GM18873 (cell line): ENCODE data around the gene RHOB.

Experiments
- ATAC-seq: cut with Tn5 transposase; IDR thresholded peaks from one replicate; pipeline ENCODE4 v1.9.1; 2021; ENCODE audit warnings: mild to moderate bottlenecking, moderate library complexity, moderate number of reproducible peaks; ENCODE audit not compliant: unreplicated experiment, low FRiP score

Gene RHOB

GRCh38 chr2:20471902-20472559 is 25.2 kb downstream of the RHOB start:
- ATAC-seq = no peak

GRCh38 chr2:20472569-20472968 is 25.7 kb downstream of the RHOB start:
- no peak for ATAC-seq

- no peak for ATAC-seq
Observed at GRCh38 chr2:20473128-20473527, 26.3 kb downstream of the RHOB start.

- ATAC-seq = no peak
Observed at GRCh38 chr2:20474757-20475566, 28.1 kb downstream of the RHOB start.

GRCh38 chr2:20475567-20475952 is 28.7 kb downstream of the RHOB start:
- no peak for ATAC-seq

- no peak for ATAC-seq
Observed at GRCh38 chr2:20476481-20476880, 29.6 kb downstream of the RHOB start.

- no peak for ATAC-seq
Observed at GRCh38 chr2:20476950-20477349, 30.1 kb downstream of the RHOB start.

GRCh38 chr2:20478961-20479360 is 32.1 kb downstream of the RHOB start:
- no peak for ATAC-seq

- no peak for ATAC-seq
Observed at GRCh38 chr2:20479835-20480234, 33.0 kb downstream of the RHOB start.

GRCh38 chr2:20480913-20481312 is 34.0 kb downstream of the RHOB start:
- no peak for ATAC-seq

GRCh38 chr2:20481798-20482405 is 35.0 kb downstream of the RHOB start:
- no peak for ATAC-seq

GRCh38 chr2:20482725-20483124 is 35.9 kb downstream of the RHOB start:
- ATAC-seq = no peak

GRCh38 chr2:20483194-20483895 is 36.5 kb downstream of the RHOB start:
- no peak for ATAC-seq

GRCh38 chr2:20484034-20484617 is 37.3 kb downstream of the RHOB start:
- no peak for ATAC-seq

- ATAC-seq = no peak
Observed at GRCh38 chr2:20484810-20485611, 38.1 kb downstream of the RHOB start.

- no peak for ATAC-seq
Observed at GRCh38 chr2:20485612-20486388, 38.9 kb downstream of the RHOB start.

GRCh38 chr2:20486571-20486970 is 39.7 kb downstream of the RHOB start:
- ATAC-seq = no peak

- no peak for ATAC-seq
Observed at GRCh38 chr2:20487030-20487391, 40.1 kb downstream of the RHOB start.
